Stimulated activated naive CD8-positive, alpha-beta T cell treated with anti-CD3 and anti-CD28 coated beads, Interleukin-15, Interleukin-2, amounts not matched to agents 100 U/mL and 50 U/mL, for 24 hours (primary cell): Measurements from ENCODE around the gene ITGBL1.

ENCODE experiments used
- ATAC-seq: fragments of 150-1000 bp; cut with Tn5 transposase; one replicate; pipeline ENCODE4 v1.10.0; 2021
- DNase-seq: peaks from one replicate; pipeline ENCODE4 v3.0.0; 2021

ITGBL1 gene

GRCh38 chr13:101556676-101557123 lies 104.2 kb downstream of the ITGBL1 start:
- no peak for ATAC-seq

GRCh38 chr13:101565317-101565716 lies 112.8 kb downstream of the ITGBL1 start:
- DNase-seq = no peak
- ATAC-seq = no peak

More at GRCh38 chr13:101556676-101557123, 104.2 kb downstream of the ITGBL1 start:
- DNase-seq = no peak

GRCh38 chr13:101567841-101568240 lies 115.4 kb downstream of the ITGBL1 start:
- DNase-seq (no peak), ATAC-seq (no peak)

- ATAC-seq = no peak
- DNase-seq = no peak
Measured at GRCh38 chr13:101569807-101570206, 117.3 kb downstream of the ITGBL1 start.

- ATAC-seq (no peak), DNase-seq (no peak)
Measured at GRCh38 chr13:101570410-101570809, 117.9 kb downstream of the ITGBL1 start.

GRCh38 chr13:101572456-101572855 lies 120.0 kb downstream of the ITGBL1 start:
- ATAC-seq = no peak

GRCh38 chr13:101575581-101575980 lies 123.1 kb downstream of the ITGBL1 start:
- DNase-seq = no peak
- no peak for ATAC-seq

More at GRCh38 chr13:101572456-101572855, 120.0 kb downstream of the ITGBL1 start:
- DNase-seq = no peak

- DNase-seq (no peak), ATAC-seq (no peak)
Measured at GRCh38 chr13:101576455-101576854, 124.0 kb downstream of the ITGBL1 start.

- no peak for ATAC-seq
- DNase-seq = no peak
Measured at GRCh38 chr13:101576977-101577376, 124.5 kb downstream of the ITGBL1 start.

GRCh38 chr13:101579281-101579802 lies 126.9 kb downstream of the ITGBL1 start:
- ATAC-seq = no peak
- no peak for DNase-seq

GRCh38 chr13:101584331-101584730 lies 131.9 kb downstream of the ITGBL1 start:
- no peak for ATAC-seq
- no peak for DNase-seq

GRCh38 chr13:101590479-101590878 lies 138.0 kb downstream of the ITGBL1 start:
- ATAC-seq = no peak
- no peak for DNase-seq

GRCh38 chr13:101594936-101595335 lies 142.5 kb downstream of the ITGBL1 start:
- DNase-seq = no peak
- ATAC-seq = no peak

- DNase-seq (no peak), ATAC-seq (no peak)
Measured at GRCh38 chr13:101596803-101597202, 144.3 kb downstream of the ITGBL1 start.

- no peak for ATAC-seq
- DNase-seq = no peak
Measured at GRCh38 chr13:101611491-101612475, 159.3 kb downstream of the ITGBL1 start.

- ATAC-seq (no peak), DNase-seq (no peak)
Measured at GRCh38 chr13:101612735-101613134, 160.3 kb downstream of the ITGBL1 start.

GRCh38 chr13:101614491-101614890 lies 162.0 kb downstream of the ITGBL1 start:
- DNase-seq = no peak
- ATAC-seq = no peak

GRCh38 chr13:101618440-101619187 lies 166.1 kb downstream of the ITGBL1 start:
- no peak for DNase-seq
- no peak for ATAC-seq

GRCh38 chr13:101621099-101621498 lies 168.6 kb downstream of the ITGBL1 start:
- DNase-seq (no peak), ATAC-seq (no peak)

- ATAC-seq (no peak), DNase-seq (no peak)
Measured at GRCh38 chr13:101623470-101624209, 171.2 kb downstream of the ITGBL1 start.

GRCh38 chr13:101624210-101624922 lies 171.9 kb downstream of the ITGBL1 start:
- DNase-seq = no peak
- ATAC-seq = no peak
